Karpas-422 (cell line): ENCODE measurements around the gene PTGDR. TPM values are rescaled to one million over a fixed set of nuclear protein-coding genes. Genes with fewer than 3 reads are reported as not detected.

Source experiments
- DNase-seq: peaks from one replicate; pipeline ENCODE4 v3.0.0-alpha.2; 2015
- H2AFZ ChIP-seq: fragments of 200-600 bp; sonication (generic); 2 replicates; pipeline ENCODE4 v1.6.1; 2014; ENCODE audit warnings: antibody characterized with exemption, low read length, mixed read lengths
- H3K27ac ChIP-seq: fragments of 200-600 bp; sonication (generic); 2 replicates; pipeline ENCODE4 v1.5.1; 2014; ENCODE audit warnings: mild to moderate bottlenecking, low read length, moderate library complexity
- H3K27me3 ChIP-seq: fragments of 200-600 bp; sonication (generic); 2 replicates; pipeline ENCODE4 v1.6.1; 2014; ENCODE audit warnings: low read length, mixed read lengths
- H3K36me3 ChIP-seq: fragments of 200-600 bp; sonication (generic); 2 replicates; pipeline ENCODE4 v1.6.1; 2014; ENCODE audit warnings: low read length, mixed read lengths; ENCODE audit not compliant: insufficient read depth
- H3K4me1 ChIP-seq: fragments of 200-600 bp; sonication (generic); 2 replicates; pipeline ENCODE4 v1.6.1; 2014; ENCODE audit warnings: mild to moderate bottlenecking, low read length, mixed read lengths
- H3K4me2 ChIP-seq: fragments of 200-600 bp; sonication (generic); 2 replicates; pipeline ENCODE4 v1.6.1; 2014; ENCODE audit warnings: low read length, low read depth, mild to moderate bottlenecking; ENCODE audit not compliant: poor library complexity, severe bottlenecking
- H3K4me3 ChIP-seq: fragments of 200-600 bp; sonication (generic); 2 replicates; pipeline ENCODE4 v1.5.1; 2014; ENCODE audit warnings: mild to moderate bottlenecking, antibody characterized with exemption, low read length, mixed read lengths
- H3K79me2 ChIP-seq: fragments of 200-600 bp; sonication (generic); 2 replicates; pipeline ENCODE4 v1.6.1; 2014; ENCODE audit warnings: mild to moderate bottlenecking, low read length, mixed read lengths
- H3K9ac ChIP-seq: fragments of 200-600 bp; sonication (generic); 2 replicates; pipeline ENCODE4 v1.6.0; 2014; ENCODE audit warnings: low read length
- H3K9me2 ChIP-seq: fragments of 200-600 bp; sonication (generic), shearing (Covaris generic); replicated peaks from 2 replicates; pipeline ENCODE4 v1.6.0; 2014; ENCODE audit warnings: mild to moderate bottlenecking, low read length, moderate library complexity; ENCODE audit not compliant: insufficient read depth
- H3K9me3 ChIP-seq: fragments of 300-700, 200-600 bp; sonication (generic); 2 replicates; pipeline ENCODE4 v1.6.1; 2014; ENCODE audit warnings: low read length, mixed read lengths
- H4K20me1 ChIP-seq: fragments of 200-600 bp; sonication (generic); 2 replicates; pipeline ENCODE4 v1.6.1; 2014; ENCODE audit warnings: mild to moderate bottlenecking, antibody characterized with exemption, low read length, low read depth; ENCODE audit not compliant: insufficient read depth
- total RNA-seq: library from RNA; depleted of rRNA; stranded (reverse); fragments of >200 nt; shearing (Covaris generic); gene quantifications from 2 replicates; pipeline ENCODE4 v1.2.3, GENCODE V29; 2014; ENCODE audit warnings: low replicate concordance; rRNA removed

The PTGDR gene
- total RNA-seq, 1 experiment from 2014 or later, result not detected

GRCh38 chr14:52318062-52318461 lies 50.6 kb downstream of the PTGDR start:
- no peaks in the 10 kb centered on the region for H3K4me1 ChIP-seq
- H3K4me2 ChIP-seq, result no peak overlapping the region
- no peaks in the 10 kb centered on the region for H4K20me1 ChIP-seq
- H3K9me2 ChIP-seq, result no peaks in the 10 kb centered on the region
- H3K27ac ChIP-seq, result no peak overlapping the region
- peaks cover 6% of the 10 kb centered on the region for H3K9me3 ChIP-seq
- no peak overlapping the region for H3K4me3 ChIP-seq
- H2AFZ ChIP-seq, result no peak overlapping the region
- H3K9ac ChIP-seq, result no peak overlapping the region
- H3K79me2 ChIP-seq, result no peaks in the 10 kb centered on the region
- H3K27me3 ChIP-seq, result 0 out of 2 replicates have a peak, but pooled peaks cover 2% of the 10 kb centered on the region
- no peak for DNase-seq
- no peaks in the 10 kb centered on the region for H3K36me3 ChIP-seq

DNA sequence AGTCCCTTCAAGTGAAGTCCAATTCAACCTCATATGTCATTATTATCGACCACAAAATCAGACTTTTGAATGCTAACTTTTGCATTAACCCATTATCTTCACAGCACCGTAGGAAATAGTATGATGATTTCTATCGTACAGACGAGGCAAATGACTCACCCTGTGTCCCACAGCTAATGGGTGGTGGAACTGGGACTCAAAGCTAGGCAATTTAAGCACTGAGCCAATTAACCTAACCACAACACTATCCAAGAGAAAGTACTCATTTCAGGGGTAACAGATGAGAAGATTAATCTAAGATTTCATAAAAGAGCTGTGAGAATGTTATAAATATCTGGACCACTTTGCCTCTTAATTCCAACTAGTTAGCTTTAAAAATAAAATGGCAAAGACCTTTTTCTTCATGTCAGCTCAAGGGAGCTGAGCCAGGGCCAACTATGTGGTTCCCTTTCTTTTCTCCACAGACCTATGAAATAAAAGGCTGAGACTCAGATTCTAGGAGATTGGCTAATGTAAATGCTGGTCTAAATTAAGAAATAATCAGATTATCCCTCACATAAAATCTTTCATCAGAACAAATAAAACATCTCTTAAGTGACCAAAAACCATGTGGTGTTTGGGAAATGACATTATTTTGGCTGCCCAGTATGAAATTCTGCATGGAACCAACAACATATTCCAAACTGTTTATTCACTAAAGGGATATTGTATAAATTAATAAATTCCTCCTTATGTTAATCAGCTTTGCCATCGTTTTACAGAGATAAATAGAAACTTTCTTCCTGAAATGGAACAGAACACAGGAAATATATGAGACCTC lies 51.5 kb downstream of the PTGDR start:
- no peaks in the 10 kb centered on the region for H3K9me2 ChIP-seq
- H4K20me1 ChIP-seq, result no peaks in the 10 kb centered on the region
- no peak for DNase-seq
- no peak overlapping the region for H3K4me2 ChIP-seq
- no peak overlapping the region for H3K4me3 ChIP-seq
- no peaks in the 10 kb centered on the region for H3K36me3 ChIP-seq
- no peak overlapping the region for H3K9ac ChIP-seq
- H3K27ac ChIP-seq, result no peak overlapping the region
- H3K27me3 ChIP-seq, result 0 out of 2 replicates have a peak, but pooled peaks cover 2% of the 10 kb centered on the region
- no peaks in the 10 kb centered on the region for H3K4me1 ChIP-seq
- H2AFZ ChIP-seq, result no peak overlapping the region
- H3K79me2 ChIP-seq, result no peaks in the 10 kb centered on the region
- H3K9me3 ChIP-seq, result peaks cover 6% of the 10 kb centered on the region

GRCh38 chr14:52319919-52320318 lies 52.4 kb downstream of the PTGDR start:
- H3K9ac ChIP-seq, result no peak overlapping the region
- no peaks in the 10 kb centered on the region for H3K4me1 ChIP-seq
- H3K9me2 ChIP-seq, result no peaks in the 10 kb centered on the region
- H3K27me3 ChIP-seq, result 0 out of 2 replicates have a peak, but pooled peaks cover 2% of the 10 kb centered on the region
- no peak for DNase-seq
- H3K4me3 ChIP-seq, result no peak overlapping the region
- H2AFZ ChIP-seq, result no peak overlapping the region
- H4K20me1 ChIP-seq, result no peaks in the 10 kb centered on the region
- H3K79me2 ChIP-seq, result no peaks in the 10 kb centered on the region
- peaks cover 6% of the 10 kb centered on the region for H3K9me3 ChIP-seq
- H3K4me2 ChIP-seq, result no peak overlapping the region
- H3K27ac ChIP-seq, result no peak overlapping the region
- no peaks in the 10 kb centered on the region for H3K36me3 ChIP-seq

DNA sequence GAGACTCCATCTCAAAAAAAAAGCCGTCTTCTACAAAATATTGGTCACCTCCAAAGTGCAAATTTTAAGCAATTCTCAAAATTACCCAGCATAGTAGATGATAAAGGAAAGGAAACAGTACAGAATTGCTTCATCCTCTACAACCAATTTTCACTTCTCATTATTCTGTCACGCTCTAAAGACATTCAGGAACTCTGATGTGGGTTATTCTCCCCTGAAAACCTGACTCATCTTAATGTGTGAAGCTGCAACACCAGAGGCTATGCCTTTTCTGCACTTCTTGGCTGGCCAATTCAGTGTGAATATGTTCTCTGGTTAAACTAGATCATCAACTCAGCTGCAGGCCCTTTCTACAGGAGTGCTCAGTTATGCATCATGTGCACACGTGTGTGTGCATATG lies 57.6 kb downstream of the PTGDR start:
- Histone ChIP-seq H4K20me1 (no peaks in the 10 kb centered on the region), H3K4me3 (no peak overlapping the region), H3K36me3 (no peaks in the 10 kb centered on the region), H3K9me3 (peaks cover 6% of the 10 kb centered on the region), H2AFZ (no peak overlapping the region), H3K27me3 (0 out of 2 replicates have a peak, but pooled peaks cover 2% of the 10 kb centered on the region), H3K9me2 (no peaks in the 10 kb centered on the region), H3K9ac (no peak overlapping the region), H3K4me1 (peaks cover 7% of the 10 kb centered on the region), H3K27ac (no peak overlapping the region), H3K79me2 (no peaks in the 10 kb centered on the region), H3K4me2 (no peak overlapping the region)
- DNase-seq, result peak; percentile 85

- Histone ChIP-seq H3K9me3 (peaks cover 6% of the 10 kb centered on the region), H3K4me2 (no peak overlapping the region), H3K4me3 (no peak overlapping the region), H3K36me3 (no peaks in the 10 kb centered on the region), H3K27ac (no peak overlapping the region), H3K9me2 (no peaks in the 10 kb centered on the region), H2AFZ (no peak overlapping the region), H3K79me2 (no peaks in the 10 kb centered on the region), H4K20me1 (no peaks in the 10 kb centered on the region), H3K4me1 (peaks cover 7% of the 10 kb centered on the region), H3K27me3 (0 out of 2 replicates have a peak, but pooled peaks cover 2% of the 10 kb centered on the region), H3K9ac (no peak overlapping the region)
- DNase-seq, result no peak
Measured at GRCh38 chr14:52325630-52326029, 58.1 kb downstream of the PTGDR start.

Other genes with a start within 250 kb of the PTGDR start
- gene NID2, start 198.6 kb upstream of the PTGDR start, total RNA-seq, result not detected in 2 replicates
- not detected in 2 replicates for gene PTGER2, start 46.6 kb downstream of the PTGDR start, total RNA-seq